Measurements from ENCODE around the gene HIRA.

GRCh38 chr22:19434401-19434800 lies 2.9 kb upstream of the HIRA start:
- TF ChIP-seq CTCF (IDR thresholded peaks at IDR 0.05; ENCODE audit: insufficient read depth, low read length, poor library complexity, severe bottlenecking): no peak
- TF ChIP-seq EZH2phosphoT487 (conservative IDR thresholded peaks at IDR 0.05; ENCODE audit: low read length): no peak
